HCT116 (cell line): ENCODE data around the gene SLC37A3.

Source experiments
- POLR2AphosphoS5 ChIP-seq: IDR thresholded peaks from 2 replicates; pipeline ENCODE4 v1.6.1; 2011; ENCODE audit warnings: mild to moderate bottlenecking, low read depth, low read length, moderate library complexity
- SIN3A ChIP-seq: IDR thresholded peaks from 2 replicates; pipeline ENCODE4 v1.6.1; 2012; ENCODE audit warnings: low read depth
- TF ChIP-seq, protein P1 (sequence below), 3 experiments: fragments of 200-600 bp in 1 of 3; sonication (generic) in 1 of 3; IDR thresholded peaks in 2 of 3; conservative IDR thresholded peaks in 1 of 3; 2 replicates each; pipeline ENCODE4 v1.5.1; 2012 to 2017; ENCODE audit warnings: low read depth in 2 of 3, low read length in 2 of 3, antibody characterized with exemption in 1 of 3, borderline replicate concordance in 1 of 3, control low read depth in 1 of 3, mild to moderate bottlenecking in 1 of 3, mixed read lengths in 1 of 3, mixed run types in 1 of 3, moderate library complexity in 1 of 3; ENCODE audit not compliant: insufficient read depth in 1 of 3

GRCh38 chr7:140435252-140435895 lies 37.0 kb upstream of the SLC37A3 start:
- TF ChIP-seq, protein P1, sequence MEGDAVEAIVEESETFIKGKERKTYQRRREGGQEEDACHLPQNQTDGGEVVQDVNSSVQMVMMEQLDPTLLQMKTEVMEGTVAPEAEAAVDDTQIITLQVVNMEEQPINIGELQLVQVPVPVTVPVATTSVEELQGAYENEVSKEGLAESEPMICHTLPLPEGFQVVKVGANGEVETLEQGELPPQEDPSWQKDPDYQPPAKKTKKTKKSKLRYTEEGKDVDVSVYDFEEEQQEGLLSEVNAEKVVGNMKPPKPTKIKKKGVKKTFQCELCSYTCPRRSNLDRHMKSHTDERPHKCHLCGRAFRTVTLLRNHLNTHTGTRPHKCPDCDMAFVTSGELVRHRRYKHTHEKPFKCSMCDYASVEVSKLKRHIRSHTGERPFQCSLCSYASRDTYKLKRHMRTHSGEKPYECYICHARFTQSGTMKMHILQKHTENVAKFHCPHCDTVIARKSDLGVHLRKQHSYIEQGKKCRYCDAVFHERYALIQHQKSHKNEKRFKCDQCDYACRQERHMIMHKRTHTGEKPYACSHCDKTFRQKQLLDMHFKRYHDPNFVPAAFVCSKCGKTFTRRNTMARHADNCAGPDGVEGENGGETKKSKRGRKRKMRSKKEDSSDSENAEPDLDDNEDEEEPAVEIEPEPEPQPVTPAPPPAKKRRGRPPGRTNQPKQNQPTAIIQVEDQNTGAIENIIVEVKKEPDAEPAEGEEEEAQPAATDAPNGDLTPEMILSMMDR (IDR thresholded peaks at IDR 0.05 in 2 of 3, conservative IDR thresholded peaks at IDR 0.05 in 1 of 3; ENCODE audit: borderline replicate concordance in 1 of 3, insufficient read depth in 1 of 3, low read depth in 2 of 3, low read length in 2 of 3): no peak
- TF ChIP-seq POLR2AphosphoS5 (no peak), SIN3A (no peak)
